ENCODE results near the gene OR51M1.
"Not testable (repeated sequence)": the region's sequence is repeated elsewhere in the genome, so short reads cannot be mapped to it uniquely, and the experiment has no call there.

OR51M1 gene, protein sequence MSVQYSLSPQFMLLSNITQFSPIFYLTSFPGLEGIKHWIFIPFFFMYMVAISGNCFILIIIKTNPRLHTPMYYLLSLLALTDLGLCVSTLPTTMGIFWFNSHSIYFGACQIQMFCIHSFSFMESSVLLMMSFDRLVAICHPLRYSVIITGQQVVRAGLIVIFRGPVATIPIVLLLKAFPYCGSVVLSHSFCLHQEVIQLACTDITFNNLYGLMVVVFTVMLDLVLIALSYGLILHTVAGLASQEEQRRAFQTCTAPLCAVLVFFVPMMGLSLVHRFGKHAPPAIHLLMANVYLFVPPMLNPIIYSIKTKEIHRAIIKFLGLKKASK

DNA sequence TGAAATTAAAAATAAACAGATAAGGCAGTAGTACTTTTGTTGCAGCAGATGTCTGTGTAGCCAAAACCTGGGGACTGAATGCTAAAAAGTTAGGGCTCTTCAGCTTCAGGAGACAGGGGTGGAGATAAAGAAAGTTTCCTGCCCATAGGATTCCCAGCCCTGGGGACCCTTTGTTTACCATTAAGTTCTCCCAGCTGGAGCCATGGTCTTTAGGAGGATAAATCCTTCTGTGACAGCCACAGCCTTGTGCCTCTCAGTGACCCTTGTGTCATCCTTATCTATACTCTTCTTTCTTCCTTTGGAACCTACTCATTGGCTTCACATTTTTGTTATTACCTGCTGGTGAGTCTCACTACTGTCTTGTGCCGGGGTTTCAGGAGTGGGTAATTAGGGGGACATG, at the start of gene OR51M1:
Gene OR51M1 (plus strand): TSS at position 237 of the 400 bp plus-strand sequence. CDS start 5,587 bp downstream, outside the sequence.
- no peak for DNase-seq

DNA sequence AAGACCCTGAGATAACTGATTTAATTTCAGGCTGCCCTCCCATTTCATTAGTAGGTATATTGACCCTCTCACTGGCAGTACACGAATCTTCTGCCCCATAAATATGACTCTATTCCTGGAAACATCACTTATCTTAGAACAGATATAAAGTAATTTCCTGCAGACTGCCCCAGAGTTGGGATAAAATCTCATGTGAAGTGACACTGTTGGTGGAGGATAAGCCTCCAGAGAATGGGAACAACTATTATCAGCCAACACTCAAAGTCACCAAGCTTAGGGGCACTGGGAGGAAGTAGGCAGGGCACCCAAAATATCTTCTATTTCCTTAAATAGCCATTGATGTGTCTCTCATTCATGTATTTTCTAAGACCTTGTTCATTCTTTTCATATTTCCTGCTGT, 48.4 kb upstream of the OR51M1 start:
- no peak for DNase-seq

DNA sequence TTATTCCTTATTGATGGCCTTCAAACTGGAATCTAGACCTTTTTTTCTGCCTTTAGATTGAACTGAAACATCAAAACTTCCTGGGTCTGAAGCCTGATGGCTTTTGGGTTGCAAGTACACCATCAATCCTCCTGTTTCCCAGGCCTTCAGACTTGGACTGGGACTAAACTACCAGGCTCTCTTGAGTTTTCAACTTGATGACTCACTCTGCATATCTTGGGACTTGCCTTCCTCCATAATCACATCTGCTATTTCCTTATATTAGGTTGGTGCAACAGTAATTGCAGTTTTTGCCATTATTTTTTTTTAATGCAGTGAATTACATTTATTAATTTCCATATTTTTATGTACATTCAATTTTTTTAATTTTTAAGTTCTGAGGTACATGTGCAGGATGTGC, 47.3 kb upstream of the OR51M1 start:
- DNase-seq: no peak

DNA sequence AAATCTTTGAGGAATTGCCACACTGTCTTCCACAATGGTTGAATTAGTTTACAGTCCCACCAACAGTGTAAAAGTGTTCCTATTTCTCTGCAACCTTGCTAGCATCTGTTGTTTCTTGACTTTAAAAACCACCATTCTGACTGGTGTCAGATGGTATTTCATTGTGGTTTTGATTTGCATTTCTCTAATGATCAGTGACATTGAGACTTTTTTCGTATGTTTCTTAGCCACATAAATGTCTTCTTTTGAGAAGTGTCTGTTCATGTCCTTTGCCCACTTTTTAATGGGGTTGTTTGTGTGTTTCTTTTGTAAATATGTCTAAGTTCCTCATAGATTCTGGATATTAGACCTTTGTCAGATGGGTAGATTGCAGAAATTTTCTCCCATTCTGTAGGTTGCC, 46.4 kb upstream of the OR51M1 start:
- DNase-seq: not testable (repeated sequence)

DNA sequence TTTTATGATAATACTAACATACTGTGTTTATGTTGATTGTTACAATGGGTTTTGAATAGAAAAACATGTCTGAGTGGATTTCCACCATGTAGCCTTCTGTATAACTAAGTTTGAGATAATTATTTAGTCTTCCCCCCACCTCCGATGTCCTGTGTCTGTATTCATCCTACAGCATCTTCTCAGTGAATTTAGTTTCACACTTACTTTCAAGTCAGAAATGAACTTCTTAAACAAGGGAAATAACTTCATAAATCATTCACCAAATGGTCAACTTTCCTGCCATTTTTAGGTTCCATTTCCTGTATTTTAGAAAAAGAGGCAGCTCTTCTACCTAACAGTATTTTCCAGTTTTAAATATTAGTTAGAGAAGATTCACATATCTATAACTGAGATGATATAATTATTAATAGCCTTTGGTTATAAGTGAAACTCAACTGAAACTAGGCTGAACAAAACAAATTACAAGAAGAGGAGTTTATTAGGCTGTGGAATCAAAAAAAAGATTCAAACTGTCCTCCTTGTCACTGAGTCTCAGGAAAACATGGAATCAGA, 43.8 kb upstream of the OR51M1 start:
- no peak for DNase-seq

DNA sequence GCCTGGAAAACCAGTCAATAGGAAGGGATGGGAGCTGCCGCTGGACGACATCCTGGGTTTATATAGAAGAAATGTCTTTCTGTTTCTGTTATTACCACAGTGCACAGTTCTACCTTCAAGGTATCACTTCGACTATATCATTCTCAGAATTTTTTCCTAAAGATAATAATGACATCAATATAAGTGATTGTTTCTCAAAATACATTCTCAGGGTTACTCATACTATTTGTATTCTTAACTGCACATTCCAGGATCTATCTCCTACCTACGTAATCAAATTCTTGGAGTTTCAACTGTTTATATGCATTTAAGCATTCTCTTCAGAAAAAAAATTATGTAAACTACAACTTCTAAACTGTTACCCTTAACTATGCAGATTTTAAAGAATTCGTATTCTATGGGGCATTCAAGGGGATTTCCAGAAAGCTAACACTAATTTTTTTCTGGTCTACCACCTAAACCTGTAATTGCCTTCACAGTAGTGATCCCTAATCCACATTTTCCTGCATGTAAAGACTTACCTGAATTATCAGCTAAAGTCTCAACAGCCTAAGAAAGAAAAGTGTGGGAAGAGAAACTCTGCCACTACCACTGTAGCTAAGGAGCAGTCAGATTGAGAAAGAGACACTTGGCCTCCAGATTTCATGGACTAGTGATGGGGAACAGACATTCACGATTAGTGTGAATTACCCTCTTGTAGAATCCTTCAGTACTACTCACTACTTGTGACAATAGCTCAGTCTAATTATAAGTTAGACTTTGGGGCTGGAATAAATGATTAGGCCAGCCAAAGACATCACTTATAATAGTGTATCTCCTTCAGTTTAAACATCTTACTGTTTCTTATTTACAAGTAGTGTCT, 39.9 kb upstream of the OR51M1 start, which contains the start of gene OR51B5:
Gene OR51B5 (minus strand): TSS at position 51 of the 862 bp plus-strand sequence. CDS start 0 bp downstream, at position 51.
- no peak for DNase-seq

DNA sequence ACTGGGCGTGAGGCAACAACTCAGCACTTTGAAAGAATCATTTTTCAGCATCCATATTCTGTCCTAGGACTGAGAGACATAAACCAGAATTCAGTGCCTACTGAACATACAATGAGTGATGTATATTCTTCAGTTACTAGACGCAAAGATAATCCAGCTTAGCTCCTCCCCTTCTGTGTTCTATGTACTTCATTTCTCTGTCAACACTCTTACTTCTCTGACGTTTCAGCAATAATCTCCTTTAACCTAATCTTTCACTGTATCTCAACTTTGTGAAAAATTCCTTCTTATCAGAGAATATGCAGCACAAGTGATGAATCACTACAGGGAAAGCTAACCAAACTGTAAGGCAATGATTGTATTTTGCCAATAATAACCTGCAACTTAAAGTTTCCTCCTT, 37.8 kb upstream of the OR51M1 start:
- DNase-seq: no peak

DNA sequence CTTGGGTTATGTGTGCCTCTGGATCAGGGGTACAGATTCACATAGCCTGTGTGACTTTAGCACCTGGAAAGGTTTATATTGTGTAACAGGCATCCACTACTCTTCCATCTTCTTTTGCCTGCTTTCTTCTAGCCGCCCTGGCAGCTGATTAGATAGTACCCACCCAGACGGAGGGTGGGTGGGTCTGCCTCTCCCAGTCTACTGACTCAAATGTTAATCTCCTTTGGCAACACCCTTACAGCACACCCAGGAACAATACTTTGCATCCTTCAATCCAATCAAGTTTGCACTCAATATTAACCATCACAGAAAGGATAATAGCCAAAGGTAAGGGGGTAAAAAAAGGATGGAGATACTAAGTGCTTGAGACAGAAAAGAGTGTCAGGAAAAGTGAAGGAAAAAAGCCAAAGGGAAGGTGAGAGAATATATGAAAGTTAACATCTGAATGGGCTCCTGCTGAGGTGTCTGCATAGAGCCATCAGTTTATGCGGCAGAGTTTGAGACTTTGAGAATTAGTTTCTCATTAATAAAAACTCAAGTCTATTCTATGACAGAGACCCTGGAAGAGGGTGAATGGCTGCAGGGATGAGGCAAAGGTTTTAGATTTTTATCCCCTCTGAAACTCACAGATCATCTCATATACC, 34.9 kb upstream of the OR51M1 start:
- DNase-seq: no peak

DNA sequence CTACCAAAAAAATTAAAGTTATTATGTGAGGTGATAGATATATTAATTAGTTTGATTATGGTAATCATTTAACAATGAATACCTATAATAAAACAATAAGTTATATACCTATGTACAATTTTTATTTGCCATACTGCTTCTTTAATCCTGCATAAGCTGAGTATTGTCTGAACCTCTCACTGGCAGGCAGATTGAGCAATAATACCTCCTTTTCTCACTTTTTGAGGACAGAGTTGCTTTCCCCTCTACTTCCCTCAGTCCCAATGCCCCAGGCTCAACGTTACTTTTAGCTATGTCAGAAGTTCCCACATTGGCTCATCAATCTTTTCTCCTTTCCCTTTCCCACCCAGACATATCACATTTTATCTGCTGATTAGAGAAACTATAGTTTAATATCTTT, 34.1 kb upstream of the OR51M1 start:
- no peak for DNase-seq

DNA sequence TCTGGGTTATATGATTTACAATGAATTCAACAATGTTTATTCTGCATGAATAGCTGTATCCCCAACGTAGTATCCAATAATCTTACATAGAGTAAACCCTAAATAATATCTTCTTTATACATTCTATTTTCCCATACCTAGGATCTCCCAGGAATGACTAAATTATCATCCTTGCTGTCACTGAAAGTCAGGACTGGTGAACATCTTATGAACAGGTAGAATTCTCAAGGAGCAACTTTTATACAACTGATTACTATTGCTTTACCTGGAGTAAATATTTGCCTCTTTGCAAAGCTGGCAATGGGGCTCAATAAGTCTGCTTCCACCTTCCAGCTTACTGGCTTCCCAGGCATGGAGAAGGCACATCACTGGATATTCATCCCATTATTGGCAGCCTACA, 32.4 kb upstream of the OR51M1 start, which contains the start of gene OR51B6:
Gene OR51B6 (plus strand): TSS at position 301 of the 400 bp plus-strand sequence. CDS start 0 bp downstream, at position 301.
- no peak for DNase-seq

DNA sequence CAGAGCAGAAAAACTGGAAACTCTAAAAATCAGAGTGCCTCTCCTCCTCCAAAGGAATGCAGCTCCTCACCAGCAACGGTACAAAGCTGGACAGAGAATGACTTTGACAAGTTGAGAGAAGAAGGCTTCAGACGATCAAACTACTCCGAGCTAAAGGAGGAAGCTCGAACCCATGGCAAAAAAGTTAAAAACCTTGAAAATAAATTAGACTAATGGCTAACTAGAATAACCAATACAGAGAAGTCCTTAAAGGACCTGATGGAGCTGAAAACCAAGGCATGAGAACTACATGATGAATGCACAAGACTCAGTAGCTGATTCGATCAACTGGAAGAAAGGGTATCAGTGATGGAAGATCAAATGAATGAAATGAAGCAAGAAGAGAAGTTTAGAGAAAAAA, 27.6 kb upstream of the OR51M1 start:
- DNase-seq: not testable (repeated sequence)

DNA sequence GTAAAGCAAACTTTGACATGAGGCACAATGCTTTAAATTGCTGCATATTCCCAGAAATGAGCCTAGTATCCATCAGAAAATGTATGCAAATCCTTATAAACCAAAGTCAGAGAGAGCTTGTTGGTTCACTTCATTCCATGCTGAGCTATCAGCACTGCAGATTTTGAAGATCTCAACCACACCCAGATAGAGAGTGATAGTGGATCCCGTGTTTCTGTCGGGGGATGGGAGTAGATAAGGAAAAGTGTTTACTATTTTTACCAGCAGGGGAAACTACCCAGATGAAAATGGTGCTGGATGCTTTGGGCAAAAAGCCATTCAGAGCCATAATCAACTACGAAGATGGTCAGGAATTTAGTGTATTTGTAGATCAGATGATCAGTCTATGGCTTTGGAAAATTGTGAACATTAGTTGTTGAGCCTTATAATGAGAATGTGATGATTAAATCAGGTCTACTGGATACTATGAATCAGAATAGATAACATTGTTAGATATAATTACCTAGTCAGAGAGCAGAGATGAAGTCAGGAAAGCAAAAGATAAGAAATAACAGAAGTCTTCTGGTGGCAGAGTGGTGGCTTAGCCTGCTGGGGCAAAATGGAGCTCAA, 21.5 kb upstream of the OR51M1 start:
- DNase-seq: no peak

DNA sequence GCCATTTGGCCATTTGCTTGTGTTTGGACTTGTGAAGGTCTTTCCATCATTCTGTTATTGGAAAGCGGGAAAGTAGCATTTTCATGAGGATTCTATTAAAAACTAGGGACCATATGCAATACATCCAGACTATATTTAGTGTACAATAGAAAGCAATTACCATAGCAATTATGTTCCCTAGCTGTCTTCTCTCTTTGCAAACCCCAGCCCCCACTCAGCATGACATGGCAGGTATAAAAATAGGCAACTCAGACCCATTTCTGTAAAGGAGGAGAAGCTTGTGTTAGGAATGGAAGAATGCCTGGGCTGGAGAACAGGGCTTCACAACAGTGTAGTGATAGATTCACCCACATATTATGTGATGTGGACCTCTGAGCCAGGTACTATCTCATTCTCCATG, 19.9 kb upstream of the OR51M1 start:
- no peak for DNase-seq

DNA sequence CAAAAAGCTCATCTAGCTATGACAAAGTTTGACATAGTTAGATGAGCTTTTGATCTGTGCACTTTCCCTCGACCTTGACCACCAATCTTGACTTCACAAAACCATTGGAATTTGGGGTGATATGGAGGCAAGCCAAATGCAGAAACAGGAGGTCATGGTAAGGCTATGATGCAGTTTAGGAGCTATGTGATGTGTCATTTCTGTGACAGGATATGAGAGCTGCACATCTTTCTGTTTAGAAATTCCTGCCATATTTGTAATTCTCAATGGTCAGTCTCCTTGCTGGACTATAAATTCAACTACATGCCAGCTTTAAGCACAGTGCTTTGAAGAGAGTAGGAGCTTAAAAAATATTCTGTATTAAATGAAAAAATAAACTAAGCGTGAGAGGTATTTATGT, 19.4 kb upstream of the OR51M1 start:
- no peak for DNase-seq

DNA sequence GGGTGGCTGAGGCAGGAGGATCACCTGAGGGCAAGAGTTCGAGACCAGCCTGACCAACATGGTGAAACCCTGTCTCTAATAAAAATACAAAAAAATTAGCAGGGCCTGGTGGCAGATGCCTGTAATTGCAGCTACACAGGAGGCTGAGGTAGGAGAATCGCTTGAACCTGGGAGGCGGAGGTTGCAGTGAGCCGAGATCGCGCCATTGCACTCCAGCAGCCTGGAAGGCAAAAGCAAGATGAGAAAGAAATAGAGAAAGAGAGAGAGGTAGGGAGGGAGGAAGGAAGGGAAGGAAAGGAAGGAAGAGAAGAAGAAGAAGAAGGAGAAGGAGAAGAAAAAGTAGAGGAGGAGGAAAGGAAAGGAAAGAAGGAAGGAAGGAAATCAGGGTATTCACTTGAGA, 17.2 kb upstream of the OR51M1 start:
- DNase-seq: not testable (repeated sequence)

DNA sequence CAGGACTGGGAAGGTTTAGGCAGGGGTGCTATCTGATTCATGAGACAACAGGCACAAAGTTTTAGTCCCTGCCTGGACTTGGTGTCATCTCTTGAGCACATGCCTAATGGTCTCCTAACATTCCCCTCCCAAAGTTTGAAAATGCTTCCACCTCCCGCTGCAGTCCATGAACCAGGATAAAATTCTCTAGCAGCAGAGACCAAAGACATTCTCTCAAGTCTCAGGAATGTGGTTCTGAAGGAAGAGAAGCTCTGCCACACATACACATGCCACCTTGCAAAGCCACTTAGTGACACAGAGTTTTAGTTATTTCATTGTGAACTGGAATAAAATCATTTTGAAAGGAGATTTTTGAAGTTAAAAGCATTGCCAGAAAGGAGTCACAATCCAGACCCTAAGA, 16.8 kb upstream of the OR51M1 start:
- no peak for DNase-seq

DNA sequence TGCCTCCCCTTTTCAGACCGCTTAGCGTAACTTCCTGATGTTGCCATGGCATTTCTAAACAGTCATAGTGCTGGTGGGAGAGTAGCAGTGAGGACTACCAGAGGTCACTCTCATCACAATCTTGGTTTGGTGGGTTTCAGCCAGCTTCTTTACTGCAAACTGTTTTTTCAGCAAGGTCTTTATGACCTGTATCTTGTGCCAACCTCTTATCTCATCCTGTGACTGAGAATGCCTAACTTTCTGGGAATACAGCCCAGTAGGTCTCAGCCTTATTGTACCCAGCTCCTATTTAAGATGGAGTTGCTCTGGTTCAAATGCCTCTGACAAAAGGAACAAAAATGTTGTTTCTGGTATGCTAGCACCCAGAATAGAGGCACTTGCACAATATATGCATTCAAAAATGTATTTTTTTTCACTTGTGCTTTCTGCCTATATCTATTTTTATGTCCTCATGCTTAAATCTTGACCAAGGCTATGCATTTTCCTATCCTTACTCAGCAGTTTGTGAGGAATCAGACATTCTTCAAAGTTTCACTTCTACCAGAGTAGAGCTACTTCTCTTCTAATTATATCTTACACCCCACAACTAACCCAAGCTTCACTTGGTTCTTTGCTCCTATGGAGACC, 16.1 kb upstream of the OR51M1 start:
- DNase-seq: no peak

DNA sequence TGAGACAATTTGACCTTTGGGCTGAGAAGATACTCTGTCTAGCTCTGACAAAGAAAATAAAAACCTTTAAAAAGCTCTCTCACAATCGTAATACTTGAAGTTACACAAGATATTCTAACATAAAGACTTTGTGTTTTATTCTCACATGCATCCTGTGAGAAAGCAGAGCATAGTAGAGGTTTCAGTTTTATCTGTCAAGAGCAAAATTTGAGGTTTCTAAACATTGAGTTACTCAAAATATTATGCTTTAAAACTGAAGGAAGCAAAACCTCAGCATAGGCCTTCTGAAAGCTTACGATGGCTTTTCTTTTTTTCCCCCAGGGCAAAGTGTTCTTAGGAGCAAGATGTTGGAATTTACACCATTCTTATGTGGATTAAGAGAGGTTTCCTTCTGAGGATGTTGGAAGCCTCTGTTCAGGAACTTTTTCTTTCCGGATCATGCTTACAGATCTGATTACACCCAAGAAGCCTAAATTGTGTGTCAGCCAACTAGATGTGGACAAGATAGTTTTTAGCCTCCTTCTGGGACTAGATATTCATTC, 15.0 kb upstream of the OR51M1 start:
- no peak for DNase-seq

DNA sequence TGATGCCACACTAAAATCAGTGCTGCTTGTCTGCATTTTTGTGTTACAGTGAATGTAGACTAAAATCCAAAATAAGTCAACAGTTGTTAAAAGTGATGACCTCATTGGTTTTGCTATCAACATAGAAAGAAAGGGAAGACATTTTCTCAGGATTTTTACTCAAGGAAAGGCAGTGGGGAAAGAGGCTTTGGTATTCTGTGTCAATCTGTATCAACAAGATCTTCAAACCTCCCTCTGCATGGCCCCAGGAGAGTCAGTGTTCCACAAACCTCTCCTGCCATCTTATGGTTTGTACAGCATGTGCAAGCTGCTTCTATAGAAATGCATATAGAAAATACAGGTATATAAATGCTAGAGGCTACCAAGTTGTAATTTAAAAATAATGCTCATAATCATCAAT, 13.8 kb upstream of the OR51M1 start:
- no peak for DNase-seq

DNA sequence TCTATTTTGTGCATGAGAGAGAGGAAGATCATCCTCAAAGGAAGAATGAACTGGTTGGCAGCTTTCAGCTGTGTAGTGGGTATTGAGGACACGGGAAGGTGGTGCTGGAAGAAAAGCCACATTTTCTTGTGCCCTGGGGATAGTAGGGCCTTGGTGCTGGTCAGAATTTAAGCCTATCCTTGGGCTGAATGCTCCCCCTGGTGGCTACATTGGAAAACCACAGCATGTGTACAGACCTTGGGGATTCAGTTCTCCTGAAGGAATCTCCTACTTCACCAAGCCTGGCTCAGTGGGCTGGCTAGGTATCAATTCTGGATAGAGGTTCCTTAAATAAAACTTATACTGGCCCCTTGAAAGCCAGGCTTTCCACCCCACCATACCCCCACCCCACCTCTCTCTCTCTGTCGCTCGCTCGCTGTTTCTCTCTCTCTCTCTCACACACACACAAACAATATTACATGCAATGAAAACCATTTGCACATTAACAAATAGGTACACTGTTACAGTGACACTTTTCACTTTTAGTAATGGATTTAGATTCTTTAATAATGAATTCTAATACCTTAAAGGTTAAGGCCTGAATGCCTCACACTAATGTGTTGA, 2.8 kb upstream of the OR51M1 start:
- DNase-seq: no peak

DNA sequence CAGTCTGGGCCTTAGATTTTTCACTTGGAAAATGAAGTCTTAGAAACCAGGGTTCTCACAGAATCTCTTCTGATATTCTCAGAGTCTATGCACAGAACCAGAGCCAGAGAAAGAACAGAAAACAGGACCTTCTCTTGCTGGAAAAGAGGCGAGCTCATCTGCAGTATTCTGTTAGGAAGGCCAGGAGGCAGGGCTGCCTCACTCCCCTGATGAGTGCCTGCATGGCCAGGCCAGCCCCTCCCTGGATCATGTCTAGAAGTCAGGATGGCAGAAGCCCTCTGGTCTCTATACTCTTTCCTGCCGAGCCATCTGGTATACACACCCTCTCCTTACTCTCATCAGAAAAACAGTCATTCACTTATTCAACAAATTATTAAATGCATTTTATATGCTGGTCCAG, 723 bp downstream of the OR51M1 start:
- no peak for DNase-seq

DNA sequence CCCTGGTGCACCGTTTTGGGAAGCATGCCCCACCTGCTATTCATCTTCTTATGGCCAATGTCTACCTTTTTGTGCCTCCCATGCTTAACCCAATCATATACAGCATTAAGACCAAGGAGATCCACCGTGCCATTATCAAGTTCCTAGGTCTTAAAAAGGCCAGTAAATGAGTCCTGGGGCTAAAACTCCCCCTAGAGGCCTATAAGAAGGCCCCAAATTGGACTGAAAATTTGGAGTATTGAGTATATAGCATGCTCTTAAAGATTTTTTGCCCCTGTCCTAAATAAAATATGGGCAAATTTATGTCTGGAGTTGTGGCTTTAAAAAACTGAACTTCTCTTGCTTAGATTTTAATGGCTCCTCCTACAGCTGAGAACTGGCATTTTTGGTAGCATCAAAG, 6.6 kb downstream of the OR51M1 start:
- DNase-seq: no peak

Data from CD4-positive, alpha-beta T cell treated with Interleukin-15 for 1 hour (primary cell).